Osteoblast (primary cell): ENCODE measurements around the gene AMBRA1. TPM values are rescaled to one million over a fixed set of nuclear protein-coding genes. Genes with fewer than 3 reads are reported as not detected.

ENCODE experiments used
- DNase-seq: peaks from one replicate; pipeline ENCODE4 v3.0.0; 2011; ENCODE audit warnings: low spot score, mixed read lengths; ENCODE audit not compliant: insufficient read length; ENCODE audit errors: missing footprints
- H2AFZ ChIP-seq: 2 replicates; pipeline ENCODE4 v1.6.0; 2011; ENCODE audit warnings: mild to moderate bottlenecking, low read length
- H3K27ac ChIP-seq: 2 replicates; pipeline ENCODE4 v1.5.1; 2011; ENCODE audit warnings: mild to moderate bottlenecking, low read depth, low read length, moderate library complexity
- H3K27me3 ChIP-seq: 2 replicates; pipeline ENCODE4 v1.6.0; 2012; ENCODE audit warnings: mild to moderate bottlenecking, control low read depth, inconsistent platforms, low read length, moderate library complexity; ENCODE audit not compliant: insufficient read depth
- H3K36me3 ChIP-seq: 2 replicates; pipeline ENCODE4 v1.5.1; 2011; ENCODE audit warnings: mild to moderate bottlenecking, low read length, control low read depth, moderate library complexity; ENCODE audit not compliant: insufficient read depth
- H3K4me1 ChIP-seq: 2 replicates; pipeline ENCODE4 v1.5.1; 2011; ENCODE audit warnings: mild to moderate bottlenecking, low read length, control low read depth, moderate library complexity; ENCODE audit not compliant: insufficient read depth
- H3K4me2 ChIP-seq: 2 replicates; pipeline ENCODE4 v1.6.0; 2011; ENCODE audit warnings: mild to moderate bottlenecking, low read length; ENCODE audit not compliant: insufficient read depth
- H3K4me3 ChIP-seq: fragments of 200-600 bp; sonication (generic); 3 replicates; pipeline ENCODE4 v1.5.1; 2012; ENCODE audit warnings: mild to moderate bottlenecking, low read length, inconsistent platforms; ENCODE audit not compliant: insufficient read depth
- H3K79me2 ChIP-seq: 2 replicates; pipeline ENCODE4 v1.6.0; 2012; ENCODE audit warnings: mild to moderate bottlenecking, low read length, control low read depth, inconsistent platforms; ENCODE audit not compliant: insufficient read depth
- H3K9me3 ChIP-seq: 2 replicates; pipeline ENCODE4 v1.5.1; 2011; ENCODE audit warnings: low read depth, low read length, control low read depth
- H4K20me1 ChIP-seq: 2 replicates; pipeline ENCODE4 v1.6.0; 2012; ENCODE audit warnings: mild to moderate bottlenecking, low read length, control low read depth; ENCODE audit not compliant: insufficient read depth
- CTCF ChIP-seq: IDR thresholded peaks from 2 replicates; pipeline ENCODE4 v1.5.1; 2011; ENCODE audit warnings: mild to moderate bottlenecking, low read depth, low read length, moderate library complexity; ENCODE audit errors: extremely low read depth
- total RNA-seq: library from RNA; depleted of rRNA; stranded (reverse); fragments of >200 nt; gene quantifications from 2 replicates; pipeline ENCODE4 v1.2.3, GENCODE V29; 2012

AMBRA1 gene
- total RNA-seq, 1 donor = 29.7 TPM

DNA sequence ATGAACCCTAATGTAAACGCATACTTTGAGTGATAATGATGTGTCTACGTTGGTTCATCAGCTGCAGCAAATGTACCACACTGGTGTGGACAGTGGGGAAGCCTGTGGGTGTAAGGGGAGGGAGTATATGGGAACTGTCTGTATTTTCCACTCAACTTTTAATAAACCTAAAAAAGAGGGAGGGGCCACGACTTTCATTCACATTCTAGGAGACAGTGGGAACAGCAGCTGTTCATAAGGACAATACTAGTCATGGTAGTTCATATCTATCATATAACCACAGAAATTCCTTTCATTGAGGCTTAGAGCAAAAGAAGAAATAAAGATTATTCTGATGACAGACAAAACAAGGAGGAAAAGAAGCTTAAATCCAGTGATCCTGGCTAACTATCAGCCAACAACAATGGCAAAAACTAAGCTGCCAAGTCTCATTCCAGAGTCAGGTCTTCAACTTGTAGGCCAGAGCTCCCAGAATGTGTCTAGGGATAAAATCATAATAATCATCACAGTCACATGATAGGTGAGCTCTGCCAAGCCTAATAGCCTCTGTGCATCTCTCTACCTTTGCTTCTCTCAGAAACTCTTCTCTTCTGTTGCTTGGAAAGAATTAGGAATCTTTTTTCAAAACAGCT, 142.9 kb downstream of the AMBRA1 start:
- H3K27ac ChIP-seq = peak overlapping the region; percentile 3
- peak; percentile 73 for DNase-seq
- TF ChIP-seq CTCF = no peak

GRCh38 chr11:46447544-46447943, 146.3 kb downstream of the AMBRA1 start:
- peaks cover 15% of the 10 kb centered on the region for H3K79me2 ChIP-seq
- no peaks in the 10 kb centered on the region for H3K27me3 ChIP-seq
- TF ChIP-seq CTCF = no peak
- no peak overlapping the region for H3K4me3 ChIP-seq
- H3K36me3 ChIP-seq = no peaks in the 10 kb centered on the region
- no peaks in the 10 kb centered on the region for H3K9me3 ChIP-seq
- peaks cover 16% of the 10 kb centered on the region for H3K4me1 ChIP-seq
- no peak for DNase-seq
- H4K20me1 ChIP-seq = peaks cover 7% of the 10 kb centered on the region
- no peak overlapping the region for H2AFZ ChIP-seq
- H3K4me2 ChIP-seq = no peak overlapping the region
- no peak overlapping the region for H3K27ac ChIP-seq

More for the DNA sequence above, 142.9 kb downstream of the AMBRA1 start:
- Histone ChIP-seq H2AFZ (no peak overlapping the region), H3K79me2 (peaks cover 20% of the 10 kb centered on the region), H3K9me3 (no peaks in the 10 kb centered on the region), H3K4me1 (peaks cover 15% of the 10 kb centered on the region), H3K36me3 (no peaks in the 10 kb centered on the region), H3K27me3 (no peaks in the 10 kb centered on the region), H4K20me1 (peaks cover 4% of the 10 kb centered on the region), H3K4me2 (no peak overlapping the region), H3K4me3 (no peak overlapping the region)

- peaks cover 16% of the 10 kb centered on the region for H3K4me1 ChIP-seq
- H4K20me1 ChIP-seq = peaks cover 3% of the 10 kb centered on the region
- no peaks in the 10 kb centered on the region for H3K36me3 ChIP-seq
- H3K4me3 ChIP-seq = no peak overlapping the region
- TF ChIP-seq CTCF = peak; percentile 73
- H2AFZ ChIP-seq = no peak overlapping the region
- H3K9me3 ChIP-seq = no peaks in the 10 kb centered on the region
- H3K4me2 ChIP-seq = no peak overlapping the region
- peaks cover 15% of the 10 kb centered on the region for H3K79me2 ChIP-seq
- H3K27ac ChIP-seq = peak overlapping the region; percentile 26
- peak; percentile 14 for DNase-seq
- no peaks in the 10 kb centered on the region for H3K27me3 ChIP-seq
Measured at GRCh38 chr11:46445920-46446771, 147.7 kb downstream of the AMBRA1 start.
